ENCODE measurements around the gene PLCD3.

Gene PLCD3

DNA sequence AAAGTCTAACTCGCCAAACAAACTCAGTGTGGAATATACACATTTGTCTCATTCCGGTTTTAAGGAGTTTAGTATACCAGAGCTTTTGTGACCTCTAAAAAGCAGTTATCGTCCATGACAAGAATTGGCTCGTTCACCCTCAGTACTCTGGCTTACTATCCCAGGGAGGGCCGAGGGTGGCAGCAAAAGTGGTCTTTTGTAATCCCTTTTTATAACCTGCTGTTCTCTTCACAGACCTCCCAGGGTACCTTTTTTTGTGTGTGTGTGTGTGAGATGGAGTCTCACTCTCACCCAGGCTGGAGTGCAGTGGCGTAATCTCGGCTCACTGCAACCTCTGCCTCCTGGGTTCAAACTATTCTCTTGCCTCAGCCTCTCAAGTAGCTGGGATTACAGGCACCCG, 62.3 kb downstream of the PLCD3 start:
- no peak overlapping the region for H3K4me3 ChIP-seq (ENCODE audit: low read depth, low read length)
- DNase-seq (ENCODE audit: low read depth): no peak
- TF ChIP-seq, protein P1, sequence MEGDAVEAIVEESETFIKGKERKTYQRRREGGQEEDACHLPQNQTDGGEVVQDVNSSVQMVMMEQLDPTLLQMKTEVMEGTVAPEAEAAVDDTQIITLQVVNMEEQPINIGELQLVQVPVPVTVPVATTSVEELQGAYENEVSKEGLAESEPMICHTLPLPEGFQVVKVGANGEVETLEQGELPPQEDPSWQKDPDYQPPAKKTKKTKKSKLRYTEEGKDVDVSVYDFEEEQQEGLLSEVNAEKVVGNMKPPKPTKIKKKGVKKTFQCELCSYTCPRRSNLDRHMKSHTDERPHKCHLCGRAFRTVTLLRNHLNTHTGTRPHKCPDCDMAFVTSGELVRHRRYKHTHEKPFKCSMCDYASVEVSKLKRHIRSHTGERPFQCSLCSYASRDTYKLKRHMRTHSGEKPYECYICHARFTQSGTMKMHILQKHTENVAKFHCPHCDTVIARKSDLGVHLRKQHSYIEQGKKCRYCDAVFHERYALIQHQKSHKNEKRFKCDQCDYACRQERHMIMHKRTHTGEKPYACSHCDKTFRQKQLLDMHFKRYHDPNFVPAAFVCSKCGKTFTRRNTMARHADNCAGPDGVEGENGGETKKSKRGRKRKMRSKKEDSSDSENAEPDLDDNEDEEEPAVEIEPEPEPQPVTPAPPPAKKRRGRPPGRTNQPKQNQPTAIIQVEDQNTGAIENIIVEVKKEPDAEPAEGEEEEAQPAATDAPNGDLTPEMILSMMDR (IDR thresholded peaks at IDR 0.05; ENCODE audit: insufficient read depth, low read depth, low read length, missing control alignments): no peak

DNA sequence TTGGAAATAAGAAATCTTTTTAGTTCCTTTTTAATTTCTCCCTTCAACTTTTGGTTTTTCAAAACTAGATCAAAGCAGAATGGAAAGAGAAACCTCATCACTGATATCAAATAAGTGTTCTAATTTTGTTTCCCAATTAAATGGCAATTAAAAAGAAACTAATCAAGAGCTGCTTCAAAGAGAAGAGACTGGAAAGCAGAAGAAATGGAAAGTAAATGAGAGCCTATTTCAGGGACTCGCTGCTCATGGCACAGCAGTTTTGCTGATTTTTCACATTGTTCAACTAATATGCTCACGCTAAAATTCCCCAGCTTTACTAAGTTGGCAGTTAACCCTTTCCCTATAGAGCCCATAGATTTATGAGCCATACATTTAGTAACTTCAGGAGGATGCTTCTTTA, 64.7 kb downstream of the PLCD3 start:
- TF ChIP-seq, protein P1 (IDR thresholded peaks at IDR 0.05; ENCODE audit: insufficient read depth, low read depth, low read length, missing control alignments): no peak
- DNase-seq (ENCODE audit: low read depth): no peak
- no peak overlapping the region for H3K4me3 ChIP-seq (ENCODE audit: low read depth, low read length)

DNA sequence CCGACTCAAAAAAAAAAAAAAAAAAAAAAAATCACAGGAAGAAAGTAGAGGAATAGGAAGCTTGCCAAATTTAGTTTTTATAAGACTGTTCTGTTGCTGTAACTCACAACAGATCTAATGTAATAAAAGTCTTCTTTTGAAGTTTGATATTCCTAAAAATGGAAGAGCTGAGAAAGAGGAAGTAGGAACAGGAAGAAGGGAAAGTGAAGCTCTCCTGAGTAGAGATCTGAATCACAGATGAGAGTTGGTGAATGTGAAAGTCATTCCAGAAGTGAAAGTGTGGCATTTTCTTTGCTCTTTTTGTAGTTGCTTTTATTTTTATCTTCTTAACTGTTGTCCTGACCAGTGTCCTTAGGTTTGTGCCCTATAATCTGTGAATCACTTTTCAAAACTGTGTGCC, 69.1 kb downstream of the PLCD3 start:
- DNase-seq (ENCODE audit: low read depth): peak; percentile 75
- TF ChIP-seq, protein P1 (IDR thresholded peaks at IDR 0.05; ENCODE audit: insufficient read depth, low read depth, low read length, missing control alignments): no peak
- peak overlapping the region; percentile 94 for H3K4me3 ChIP-seq (ENCODE audit: low read depth, low read length)

DNA sequence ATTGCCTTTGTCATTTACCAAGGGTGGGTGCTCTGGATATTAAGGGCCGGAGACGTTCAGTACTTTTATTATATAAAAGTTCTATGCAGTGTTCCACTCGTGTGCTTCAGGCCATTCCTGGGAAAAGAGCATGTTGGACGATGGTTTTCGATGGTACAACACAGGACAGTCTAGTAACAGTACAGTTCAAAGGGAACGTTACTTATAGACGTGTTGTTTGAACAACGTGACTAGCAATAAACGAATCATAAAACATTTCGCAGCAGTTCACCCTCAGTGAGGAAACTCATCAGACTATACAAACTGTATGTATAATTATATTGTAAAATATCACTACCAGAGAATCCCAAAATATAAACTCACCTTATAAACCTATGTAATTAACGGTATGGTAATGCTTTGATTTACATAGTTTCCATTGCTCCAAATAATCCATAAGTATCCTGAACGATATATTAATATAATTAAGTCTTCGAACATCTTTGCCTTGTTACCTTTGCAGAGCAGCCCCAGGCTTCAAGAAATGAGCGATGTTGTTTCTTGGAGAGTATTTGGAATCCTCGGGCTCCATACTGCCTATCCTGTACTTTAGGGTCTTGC, 70.6 kb downstream of the PLCD3 start:
- TF ChIP-seq, protein P1 (IDR thresholded peaks at IDR 0.05; ENCODE audit: insufficient read depth, low read depth, low read length, missing control alignments): no peak
- H3K4me3 ChIP-seq (ENCODE audit: low read depth, low read length): peak overlapping the region; percentile 94
- no peak for DNase-seq (ENCODE audit: low read depth)

DNA sequence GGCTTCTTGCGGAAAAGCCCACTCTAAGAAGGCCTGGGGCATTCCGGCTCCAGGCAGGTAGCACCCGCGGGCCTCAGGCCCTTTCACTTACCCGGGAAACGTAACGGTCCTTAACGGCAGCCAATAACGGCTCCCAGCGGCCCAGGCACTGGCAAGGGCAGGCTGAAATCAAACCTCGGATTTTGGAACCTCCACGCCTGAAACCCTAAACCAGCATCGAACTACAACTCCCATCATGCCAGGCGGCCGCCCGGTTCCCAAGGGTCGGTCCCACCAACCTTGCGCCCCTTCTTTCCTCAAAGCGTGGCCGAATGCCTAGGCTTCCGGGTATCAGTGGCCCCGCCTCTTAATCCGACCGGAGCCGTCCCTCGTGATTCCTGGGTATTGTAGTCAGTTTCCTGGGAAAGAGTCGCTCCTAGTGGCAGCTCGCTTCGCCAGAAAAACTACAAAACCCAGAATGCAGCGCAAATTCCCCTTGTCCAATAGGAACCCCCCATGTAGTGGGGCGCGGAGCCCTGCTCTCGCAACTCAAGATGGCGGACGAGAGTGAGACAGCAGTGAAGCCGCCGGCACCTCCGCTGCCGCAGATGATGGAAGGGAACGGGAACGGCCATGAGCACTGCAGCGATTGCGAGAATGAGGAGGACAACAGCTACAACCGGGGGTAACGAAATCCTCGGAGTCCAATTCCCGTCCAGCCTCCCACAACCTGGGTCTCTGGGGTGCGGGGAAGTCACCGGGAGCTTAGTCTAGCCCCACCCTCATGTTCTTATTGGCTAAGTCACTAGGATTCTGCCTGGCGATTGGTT, 71.3 kb downstream of the PLCD3 start, which contains the start of gene NMT1:
TSS of gene NMT1 (plus strand) at position 521 of the 809 bp plus-strand sequence. CDS start at position 534, 13 bp downstream.
- peak within 1 kb of the TSS; percentile 94 for H3K4me3 ChIP-seq (ENCODE audit: low read depth, low read length)
- TF ChIP-seq, protein P1 (IDR thresholded peaks at IDR 0.05; ENCODE audit: insufficient read depth, low read depth, low read length, missing control alignments): no peak

DNA sequence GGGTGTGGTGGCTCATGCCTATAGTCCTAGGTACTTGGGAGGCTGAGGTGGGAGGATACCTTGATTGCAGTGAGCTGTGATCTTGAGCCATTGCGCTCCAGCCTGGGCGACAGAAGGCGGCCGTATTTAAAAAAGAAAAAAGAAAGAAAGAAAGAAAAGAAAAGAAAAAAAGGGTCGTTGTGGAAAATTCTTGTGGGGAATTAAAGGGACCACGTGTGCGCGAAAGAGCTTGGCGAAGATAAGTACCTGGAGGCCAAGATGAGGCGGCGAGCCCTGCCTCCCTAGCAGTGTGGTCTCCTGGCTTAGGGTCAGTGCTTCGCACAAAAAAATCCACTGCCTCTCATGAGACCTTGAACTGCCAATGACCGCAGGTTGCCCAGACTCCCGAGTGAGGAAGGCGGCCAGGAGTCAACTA, 71.9 kb downstream of the PLCD3 start:
- TF ChIP-seq, protein P1 (IDR thresholded peaks at IDR 0.05; ENCODE audit: insufficient read depth, low read depth, low read length, missing control alignments): no peak
- peak overlapping the region; percentile 94 for H3K4me3 ChIP-seq (ENCODE audit: low read depth, low read length)
- DNase-seq (ENCODE audit: low read depth): peak; percentile 13

More for the DNA sequence above, 71.3 kb downstream of the PLCD3 start, which contains the start of gene NMT1:
- DNase-seq (ENCODE audit: low read depth): peak; percentile 100
